ENCODE results near the gene ZNF646.

DNA sequence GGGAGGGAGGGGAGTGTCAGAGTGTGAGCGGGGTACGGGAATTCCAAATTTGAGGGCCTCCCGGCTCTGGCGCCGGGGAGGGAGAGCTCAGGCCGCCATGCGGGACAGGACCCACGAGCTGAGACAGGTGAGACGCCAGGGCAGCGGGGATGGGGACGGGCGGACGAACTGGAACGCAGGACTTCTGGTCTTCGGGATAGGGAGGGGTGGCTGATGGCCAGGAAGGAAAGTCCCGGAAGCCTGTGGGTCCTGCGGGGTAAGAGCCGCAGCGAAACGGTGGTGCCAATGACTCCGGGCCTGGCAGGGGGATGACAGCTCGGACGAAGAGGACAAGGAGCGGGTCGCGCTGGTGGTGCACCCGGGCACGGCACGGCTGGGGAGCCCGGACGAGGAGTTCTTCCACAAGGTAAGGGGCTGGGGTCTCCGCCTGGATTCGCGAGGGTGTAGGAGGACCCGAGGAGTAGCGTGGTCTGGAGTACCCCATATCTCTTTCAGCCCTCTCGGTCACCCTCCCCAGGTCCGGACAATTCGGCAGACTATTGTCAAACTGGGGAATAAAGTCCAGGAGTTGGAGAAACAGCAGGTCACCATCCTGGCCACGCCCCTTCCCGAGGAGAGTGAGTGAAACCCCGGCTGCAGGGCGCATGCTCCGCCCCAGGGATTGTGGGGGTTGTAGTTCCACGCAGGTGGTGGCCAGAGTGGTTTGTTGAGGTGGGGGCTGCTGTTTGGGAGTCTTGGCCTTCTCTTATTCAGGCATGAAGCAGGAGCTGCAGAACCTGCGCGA, 40.3 kb upstream of the ZNF646 start:
- TF ChIP-seq, protein P1, sequence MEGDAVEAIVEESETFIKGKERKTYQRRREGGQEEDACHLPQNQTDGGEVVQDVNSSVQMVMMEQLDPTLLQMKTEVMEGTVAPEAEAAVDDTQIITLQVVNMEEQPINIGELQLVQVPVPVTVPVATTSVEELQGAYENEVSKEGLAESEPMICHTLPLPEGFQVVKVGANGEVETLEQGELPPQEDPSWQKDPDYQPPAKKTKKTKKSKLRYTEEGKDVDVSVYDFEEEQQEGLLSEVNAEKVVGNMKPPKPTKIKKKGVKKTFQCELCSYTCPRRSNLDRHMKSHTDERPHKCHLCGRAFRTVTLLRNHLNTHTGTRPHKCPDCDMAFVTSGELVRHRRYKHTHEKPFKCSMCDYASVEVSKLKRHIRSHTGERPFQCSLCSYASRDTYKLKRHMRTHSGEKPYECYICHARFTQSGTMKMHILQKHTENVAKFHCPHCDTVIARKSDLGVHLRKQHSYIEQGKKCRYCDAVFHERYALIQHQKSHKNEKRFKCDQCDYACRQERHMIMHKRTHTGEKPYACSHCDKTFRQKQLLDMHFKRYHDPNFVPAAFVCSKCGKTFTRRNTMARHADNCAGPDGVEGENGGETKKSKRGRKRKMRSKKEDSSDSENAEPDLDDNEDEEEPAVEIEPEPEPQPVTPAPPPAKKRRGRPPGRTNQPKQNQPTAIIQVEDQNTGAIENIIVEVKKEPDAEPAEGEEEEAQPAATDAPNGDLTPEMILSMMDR (IDR thresholded peaks at IDR 0.05; ENCODE audit: low read depth, low read length) = no peak
- peak; percentile 20 for TF ChIP-seq POLR2A (IDR thresholded peaks at IDR 0.05; ENCODE audit: extremely low read depth, insufficient read length)
- TF ChIP-seq, protein P2, sequence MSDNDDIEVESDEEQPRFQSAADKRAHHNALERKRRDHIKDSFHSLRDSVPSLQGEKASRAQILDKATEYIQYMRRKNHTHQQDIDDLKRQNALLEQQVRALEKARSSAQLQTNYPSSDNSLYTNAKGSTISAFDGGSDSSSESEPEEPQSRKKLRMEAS (IDR thresholded peaks at IDR 0.05; ENCODE audit: low read depth, low read length) = 0 out of 2 replicates have a peak, but pooled peaks have one; percentile 50
